Pancreas (tissue), 10 donors: Measurements from ENCODE around the gene ZBTB42. TPM values are rescaled to one million over a fixed set of nuclear protein-coding genes. Genes with fewer than 3 reads are reported as not detected.

Source experiments
- ATAC-seq, 4 donors: fragments of 200-7000 bp; cut with Tn5 transposase; one replicate each; pipeline versions ENCODE4 v1.8.0 to v1.9.1; 2020; ENCODE audit warnings: mild to moderate bottlenecking in 4 of 4, moderate library complexity in 4 of 4
- DNase-seq, 6 donors: peaks; one replicate each; pipeline ENCODE4 v3.0.0-alpha.2; 2020
- FAIRE-seq: peaks from 2 replicates; lab custom pipeline; 2012; peaks lifted over from hg19 to GRCh38; lab: Jason Lieb, UNC
- H3K27ac ChIP-seq, 4 donors: fragments of 200-600 bp; sonication (generic); 1 replicate in 3 of 4; 2 replicates in 1 of 4; pipeline versions ENCODE4 v1.5.0 to v1.8.0; 2020
- H3K27me3 ChIP-seq, 4 donors: fragments of 200-600 bp; one replicate each; pipeline ENCODE4 v1.8.0; 2021
- H3K36me3 ChIP-seq, 3 donors: fragments of 200-600 bp; sonication (generic) in 1 of 3; one replicate each; pipeline versions ENCODE4 v1.5.0 to v1.8.0; 2020 to 2021
- H3K4me1 ChIP-seq, 3 donors: fragments of 200-600 bp; one replicate each; pipeline ENCODE4 v1.8.0; 2021
- H3K4me3 ChIP-seq, 4 donors: fragments of 200-600 bp; sonication (generic) in 2 of 4; one replicate each; pipeline versions ENCODE4 v1.5.0 to v1.8.0; 2020 to 2021
- H3K9me3 ChIP-seq, 4 donors: fragments of 200-600 bp; one replicate each; pipeline ENCODE4 v1.8.0; 2021
- WGBS, 2 donors: extraction: QIAGEN DNeasy Blood & Tissue Kit; methylation state at CpG; one replicate each; pipeline ENCODE4 v1.1.7; 2013; 5-methylcytosine and 5-hydroxymethylcytosine counted together
- intact Hi-C, 3 donors: fragments of 100-400 bp; cut with DNase I; formaldehyde crosslinking; loops; one replicate each; pipeline versions ENCODE4 v1.11.1 to v1.14.2; 2022
- polyA plus RNA-seq, 2 donors: library from polyadenylated mRNA; stranded (reverse); fragments of 200-250 nt; gene quantifications; one replicate each; pipeline ENCODE4 v1.2.3, GENCODE V29; 2013
- total RNA-seq, 6 donors: library from RNA; stranded (reverse); fragmentation: NEBNext Ultra II Directional in 4 of 6; extraction: Animal tissue kit (Norgen Biotek cat#: 25700) in 4 of 6; gene quantifications; one replicate each; pipeline versions ENCODE4 v1.2.1 to v1.2.4, GENCODE V29; 2021 to 2023
- TF ChIP-seq, protein P1 (sequence below), 4 donors: fragments of 200-600 bp; sonication (generic) in 3 of 4; IDR thresholded peaks; one replicate each; pipeline versions ENCODE4 v1.5.0 to v1.8.0; 2021; ENCODE audit warnings: antibody characterized with exemption in 4 of 4
- donor health status: healthy with polysubstance abuse.
- donor health status: DM: no; HTN: no; CAD: no; lungs with moderate emphysema.
- donor health status: DM: no; HTN: no; CAD: no.
- donor health status: control.
- donor health status: control.
- donor health status: Bipolar disorder and iron deficiency.
- donor health status: DM: yes; HTN: yes; CAD: no.
- donor health status: DM: no; HTN: no; CAD: no.
- donor health status: DM: no; HTN: no; CAD: no.
- donor health status: DM: yes; HTN: yes; CAD: no.

ZBTB42 gene
- total and polyA plus RNA-seq, 8 donors: 4.1 to 10.8 (median 8.3) TPM

DNA sequence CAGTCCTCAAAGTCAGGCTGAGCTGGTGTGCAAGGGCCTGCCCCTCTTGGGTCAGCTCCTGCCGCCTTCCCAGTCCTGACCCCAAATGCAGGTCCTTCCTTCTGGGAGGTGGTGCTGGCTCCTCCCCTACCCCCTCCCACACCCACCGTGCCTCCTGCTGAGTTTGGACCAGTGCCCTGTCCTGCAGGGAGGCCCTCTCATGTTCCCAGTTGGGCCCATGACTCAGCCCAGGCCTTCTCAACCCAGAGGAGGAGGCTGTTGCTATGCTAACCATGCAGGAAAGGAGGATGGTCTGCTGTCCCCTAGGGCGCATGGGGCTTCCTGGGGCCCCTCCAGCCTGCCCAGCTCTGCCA, 4.4 kb downstream of the ZBTB42 start:
- 51 to 58% methylated on average over 3 of the region's 3 CpGs for WGBS, 2 donors
- Histone ChIP-seq H3K27me3 (no peaks in the 10 kb centered on the region), H3K4me3 (no peak overlapping the region), H3K4me1 (peaks cover 17 to 25% (median 18%) of the 10 kb centered on the region in 3 donors), H3K36me3 (no peaks in the 10 kb centered on the region), H3K9me3 (no peaks in the 10 kb centered on the region), H3K27ac (peak overlapping the region in 2 of 4 donors; percentile 3 to 31)
- no peak for FAIRE-seq
- peak; percentile 43 to 78 (median 70) for DNase-seq
- intact Hi-C loops: no loop called here
- TF ChIP-seq, protein P1, sequence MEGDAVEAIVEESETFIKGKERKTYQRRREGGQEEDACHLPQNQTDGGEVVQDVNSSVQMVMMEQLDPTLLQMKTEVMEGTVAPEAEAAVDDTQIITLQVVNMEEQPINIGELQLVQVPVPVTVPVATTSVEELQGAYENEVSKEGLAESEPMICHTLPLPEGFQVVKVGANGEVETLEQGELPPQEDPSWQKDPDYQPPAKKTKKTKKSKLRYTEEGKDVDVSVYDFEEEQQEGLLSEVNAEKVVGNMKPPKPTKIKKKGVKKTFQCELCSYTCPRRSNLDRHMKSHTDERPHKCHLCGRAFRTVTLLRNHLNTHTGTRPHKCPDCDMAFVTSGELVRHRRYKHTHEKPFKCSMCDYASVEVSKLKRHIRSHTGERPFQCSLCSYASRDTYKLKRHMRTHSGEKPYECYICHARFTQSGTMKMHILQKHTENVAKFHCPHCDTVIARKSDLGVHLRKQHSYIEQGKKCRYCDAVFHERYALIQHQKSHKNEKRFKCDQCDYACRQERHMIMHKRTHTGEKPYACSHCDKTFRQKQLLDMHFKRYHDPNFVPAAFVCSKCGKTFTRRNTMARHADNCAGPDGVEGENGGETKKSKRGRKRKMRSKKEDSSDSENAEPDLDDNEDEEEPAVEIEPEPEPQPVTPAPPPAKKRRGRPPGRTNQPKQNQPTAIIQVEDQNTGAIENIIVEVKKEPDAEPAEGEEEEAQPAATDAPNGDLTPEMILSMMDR (IDR thresholded peaks at IDR 0.05): no peak
- peak; percentile 9 to 48 (median 30) for ATAC-seq

DNA sequence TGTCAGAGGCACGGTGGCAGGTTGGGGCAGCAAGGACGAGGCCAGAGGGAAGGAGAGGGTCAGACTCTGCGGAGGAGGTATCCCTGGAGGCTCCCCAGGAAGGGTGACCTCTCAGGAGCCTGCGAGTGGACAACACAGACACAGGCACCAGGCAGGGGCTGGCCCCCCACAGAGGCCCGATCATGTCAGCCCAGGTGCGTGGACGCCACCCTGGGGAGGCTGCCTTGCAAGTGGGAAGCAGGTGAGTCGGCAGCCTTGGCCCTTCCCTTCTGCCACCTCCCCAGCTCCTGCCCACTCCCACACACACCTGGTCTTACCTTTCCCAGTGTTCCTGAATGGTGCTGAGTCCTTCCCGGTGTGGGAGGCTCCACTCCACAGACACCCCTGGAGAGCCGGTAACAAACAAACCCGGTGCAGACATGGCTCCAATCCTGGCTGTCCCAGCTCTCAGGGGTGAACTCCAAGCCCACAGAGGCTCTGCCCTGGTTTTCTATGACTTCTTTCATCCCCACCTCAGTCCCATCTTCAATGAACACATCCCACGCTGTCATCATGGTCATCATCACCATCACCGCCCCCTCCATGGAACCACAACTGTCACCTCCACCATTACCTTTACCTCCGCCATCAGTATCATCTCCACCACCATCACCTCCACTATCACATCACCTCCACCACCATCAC, 5.2 kb downstream of the ZBTB42 start:
- Histone ChIP-seq H3K4me3 (no peak overlapping the region), H3K9me3 (no peaks in the 10 kb centered on the region), H3K4me1 (peaks cover 17 to 25% (median 18%) of the 10 kb centered on the region in 3 donors), H3K36me3 (no peaks in the 10 kb centered on the region), H3K27me3 (no peaks in the 10 kb centered on the region), H3K27ac (peak overlapping the region in 1 of 4 donors; percentile 3)
- 73 to 76% methylated on average over 14 of the region's 14 CpGs for WGBS, 2 donors
- FAIRE-seq: no peak
- intact Hi-C loops: no loop called here
- TF ChIP-seq, protein P1 (IDR thresholded peaks at IDR 0.05): no peak
- no peak for ATAC-seq
- DNase-seq: peak in 3 of 6 donors; percentile 16 to 64 (median 56)

DNA sequence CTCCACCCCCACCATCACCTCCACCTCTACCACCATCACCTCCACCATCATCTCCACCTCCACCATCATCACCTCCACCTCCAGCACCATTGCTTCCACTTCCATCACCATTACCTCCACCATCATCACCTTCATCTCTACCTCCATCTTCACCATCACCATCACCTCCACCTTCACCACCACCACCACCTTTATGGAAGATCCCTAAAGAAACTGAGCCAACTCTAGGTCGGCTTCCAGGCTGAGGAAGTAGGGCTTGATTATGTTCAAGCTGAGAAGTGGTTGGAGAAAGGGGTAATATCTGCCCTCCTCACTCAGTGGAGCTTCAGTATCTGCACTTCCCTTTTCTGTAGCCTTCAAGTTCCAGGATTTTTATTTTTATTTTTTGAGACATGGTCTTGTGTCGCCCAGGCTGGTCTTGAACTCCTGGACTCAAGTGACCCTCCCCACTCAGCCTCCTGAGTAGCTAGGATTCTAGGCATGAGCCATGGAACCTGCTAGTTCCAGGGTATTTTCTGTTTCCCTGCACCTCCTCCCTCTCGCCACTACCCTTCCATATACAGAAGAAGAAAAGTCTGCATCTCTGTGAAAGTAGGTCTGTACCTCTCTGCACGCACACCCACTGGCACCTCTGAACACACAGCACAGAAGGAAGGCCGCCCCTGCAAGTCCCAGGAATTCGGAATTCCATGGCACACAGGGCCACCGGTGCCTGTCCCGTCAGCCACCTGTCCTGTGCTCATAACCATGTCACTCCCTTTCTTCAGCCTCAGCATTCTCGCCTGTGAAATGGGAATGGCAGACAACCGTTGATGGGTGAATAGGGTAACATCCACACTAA, 5.9 kb downstream of the ZBTB42 start:
- H3K27me3 ChIP-seq: no peaks in the 10 kb centered on the region
- H3K36me3 ChIP-seq: no peaks in the 10 kb centered on the region
- ATAC-seq: no peak
- H3K4me1 ChIP-seq: peaks cover 13 to 19% (median 13%) of the 10 kb centered on the region in 3 donors
- WGBS, 2 donors: 81 to 86% methylated on average over 10 of the region's 10 CpGs
- peak in 1 of 6 donors; percentile 28 for DNase-seq
- intact Hi-C loops: no loop called here
- no peak overlapping the region for H3K4me3 ChIP-seq
- no peak for FAIRE-seq
- H3K9me3 ChIP-seq: no peaks in the 10 kb centered on the region
- no peak overlapping the region for H3K27ac ChIP-seq
- TF ChIP-seq, protein P1 (IDR thresholded peaks at IDR 0.05): no peak

DNA sequence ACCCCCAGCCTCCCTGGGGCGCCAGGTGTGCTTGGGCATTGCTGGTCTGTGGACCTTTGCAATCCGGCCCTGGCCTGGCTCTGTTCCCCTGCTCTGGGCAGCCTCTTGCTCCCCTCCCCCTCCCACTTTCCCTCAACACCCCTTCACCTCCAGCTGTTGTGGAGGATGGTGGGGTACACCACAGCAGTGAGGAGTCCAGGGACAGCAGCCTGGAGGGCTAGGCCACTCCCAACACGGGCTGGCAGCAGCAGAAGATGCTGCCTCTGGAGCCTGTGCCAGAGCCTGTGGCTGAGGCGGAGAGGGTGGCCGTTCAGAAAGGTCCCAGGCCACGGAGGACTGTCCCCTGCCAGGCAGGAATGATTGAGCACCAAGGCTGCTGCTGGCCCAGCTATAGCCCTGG, 7.6 kb downstream of the ZBTB42 start:
- ATAC-seq (no peak), DNase-seq (peak in 4 of 6 donors; percentile 9 to 48 (median 27)), FAIRE-seq (no peak)
- peaks cover 0 to 3% (median 0%) of the 10 kb centered on the region in 3 donors for H3K4me1 ChIP-seq
- no peaks in the 10 kb centered on the region for H3K27me3 ChIP-seq
- no peaks in the 10 kb centered on the region for H3K36me3 ChIP-seq
- no peaks in the 10 kb centered on the region for H3K9me3 ChIP-seq
- intact Hi-C loops: no loop called here
- TF ChIP-seq, protein P1 (IDR thresholded peaks at IDR 0.05): no peak
- no peak overlapping the region for H3K27ac ChIP-seq
- WGBS, 2 donors: 71 to 77% methylated on average over 5 to 6 of the region's 6 CpGs
- no peak overlapping the region for H3K4me3 ChIP-seq
